A549 (cell line): ENCODE results near the gene GPC1.

ENCODE experiments used
- BHLHE40 ChIP-seq: IDR thresholded peaks from 2 replicates; pipeline ENCODE4 v1.6.1; 2012; ENCODE audit warnings: low read depth, low read length, inconsistent platforms
- CHD2 ChIP-seq: fragments of 150-350 bp; IDR thresholded peaks from 2 replicates; pipeline ENCODE4 v1.6.1; 2014; ENCODE audit warnings: low read length; ENCODE audit not compliant: partially characterized antibody
- CTCF ChIP-seq: fragments of >200 bp; sonication (Bioruptor Twin); formaldehyde crosslinking; IDR thresholded peaks from 3 replicates; pipeline ENCODE4 v1.5.1; 2016
- EP300 ChIP-seq, 2 experiments: fragments of >200 bp; sonication (Bioruptor Twin); formaldehyde crosslinking; IDR thresholded peaks; 2 replicates in 1 of 2; 3 replicates in 1 of 2; pipeline ENCODE4 v1.6.1; 2016 to 2017
- FOSL2 ChIP-seq, 2 experiments: fragments of 450-650 bp in 1 of 2; fragments of >200 bp in 1 of 2; sonication (Bioruptor Twin) in 1 of 2; formaldehyde crosslinking; IDR thresholded peaks; 2 replicates each; pipeline versions ENCODE4 v1.5.0 to v1.6.1; 2016 to 2020; ENCODE audit warnings: mild to moderate bottlenecking in 1 of 2, moderate library complexity in 1 of 2
- PBX3 ChIP-seq: IDR thresholded peaks from 2 replicates; pipeline ENCODE4 v1.6.1; 2012
- ZFP36 ChIP-seq: fragments of 450-650 bp; IDR thresholded peaks from 2 replicates; pipeline ENCODE4 v1.6.1; 2014; ENCODE audit warnings: borderline replicate concordance; ENCODE audit not compliant: partially characterized antibody

DNA sequence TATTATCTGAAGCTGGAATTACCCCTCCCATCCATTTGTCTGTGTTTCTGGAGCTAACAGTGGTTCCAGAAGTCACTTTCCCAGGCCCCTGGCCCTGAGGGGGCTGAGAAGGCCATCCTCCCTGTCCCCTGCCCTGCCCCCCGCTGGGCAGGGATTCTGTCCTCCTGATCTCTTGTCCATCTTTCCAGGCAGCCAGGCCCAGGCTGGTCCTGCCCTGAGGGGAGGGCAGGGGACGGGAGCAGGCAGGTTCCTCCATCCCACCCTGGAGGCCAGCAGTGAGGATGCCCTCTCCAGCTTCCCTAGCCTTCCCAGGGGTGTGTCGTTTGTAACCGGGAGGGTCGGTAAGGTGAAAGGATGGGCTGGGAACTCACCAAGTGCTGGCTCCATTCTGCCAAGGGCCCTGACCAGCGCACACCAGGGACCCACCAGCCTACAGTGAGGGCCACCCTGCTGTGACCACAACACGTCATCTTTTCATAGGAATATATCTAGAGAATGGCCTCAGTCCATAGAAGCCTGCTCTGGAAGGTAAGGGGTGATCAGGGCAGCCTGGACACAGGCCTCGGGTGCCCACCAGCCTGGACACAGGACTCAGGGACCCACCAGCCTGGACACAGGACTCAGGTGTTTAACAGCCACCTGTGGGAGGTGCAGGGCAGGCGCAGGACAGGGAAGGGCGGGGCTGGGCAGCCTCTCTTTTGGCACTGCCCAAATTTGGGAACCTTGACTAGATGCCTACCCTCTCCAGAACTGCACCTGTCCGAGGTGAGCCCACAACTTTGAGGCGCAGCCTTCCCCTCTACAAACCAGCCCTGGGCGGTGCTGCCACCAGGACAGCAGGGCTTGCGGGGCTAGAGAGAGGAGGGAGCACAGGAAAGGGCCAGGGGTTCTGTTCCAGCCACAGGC is 35.8 kb upstream of the GPC1 start:
- no peak for TF ChIP-seq CTCF
- no peak for TF ChIP-seq EP300 (IDR thresholded peaks at IDR 0.05)
- no peak for TF ChIP-seq FOSL2 (IDR thresholded peaks at IDR 0.05)
- TF ChIP-seq FOSL2 (CRISPR knock-in tag; IDR thresholded peaks at IDR 0.05): no peak
- no peak for TF ChIP-seq BHLHE40
- TF ChIP-seq CHD2: no peak
- no peak for TF ChIP-seq PBX3
- TF ChIP-seq ZFP36: no peak
